HG03039 (cell line): ENCODE results near the gene ZNF496.
"Not testable (repeated sequence)": the region's sequence is repeated elsewhere in the genome, so short reads cannot be mapped to it uniquely, and the experiment has no call there.

ENCODE experiments used
- ATAC-seq: cut with Tn5 transposase; IDR thresholded peaks from one replicate; pipeline ENCODE4 v1.9.1; 2021; ENCODE audit warnings: mild to moderate bottlenecking, moderate library complexity; ENCODE audit not compliant: unreplicated experiment

ZNF496 gene

GRCh38 chr1:247331525-247332214 lies at the start of gene ZNF496:
Gene ZNF496 (minus strand): TSS chr1:247331867. CDS start chr1:247329578, 2,289 bp downstream.
- peak; percentile 57 for ATAC-seq

- no peak for ATAC-seq
These were observed 46.8 kb upstream of the ZNF496 start for GRCh38 chr1:247378334-247379073.

- ATAC-seq = not testable (repeated sequence)
These were observed 46.0 kb upstream of the ZNF496 start for GRCh38 chr1:247377656-247378055.

- no peak for ATAC-seq
These were observed 45.0 kb upstream of the ZNF496 start for GRCh38 chr1:247376659-247377058.

GRCh38 chr1:247375747-247376146 lies 44.1 kb upstream of the ZNF496 start:
- no peak for ATAC-seq

- ATAC-seq = not testable (repeated sequence)
These were observed 43.1 kb upstream of the ZNF496 start for GRCh38 chr1:247374651-247375334.

- ATAC-seq = no peak
These were observed 42.1 kb upstream of the ZNF496 start for GRCh38 chr1:247373721-247374141.

GRCh38 chr1:247371801-247372259 lies 40.2 kb upstream of the ZNF496 start:
- ATAC-seq = no peak

GRCh38 chr1:247370786-247371732 lies 39.4 kb upstream of the ZNF496 start:
- ATAC-seq = no peak

- no peak for ATAC-seq
These were observed 37.0 kb upstream of the ZNF496 start for GRCh38 chr1:247368490-247369145.

- no peak for ATAC-seq
These were observed 36.2 kb upstream of the ZNF496 start for GRCh38 chr1:247367786-247368422.

- no peak for ATAC-seq
These were observed 35.4 kb upstream of the ZNF496 start for GRCh38 chr1:247366926-247367645.

- ATAC-seq = not testable (repeated sequence)
These were observed 34.7 kb upstream of the ZNF496 start for GRCh38 chr1:247366345-247366744.

GRCh38 chr1:247365023-247365422 lies 33.4 kb upstream of the ZNF496 start:
- ATAC-seq = no peak

GRCh38 chr1:247363000-247363399 lies 31.3 kb upstream of the ZNF496 start:
- not testable (repeated sequence) for ATAC-seq

- ATAC-seq = no peak
These were observed 30.5 kb upstream of the ZNF496 start for GRCh38 chr1:247362153-247362552.

- no peak for ATAC-seq
These were observed 29.5 kb upstream of the ZNF496 start for GRCh38 chr1:247360991-247361731.
